Common myeloid progenitor, CD34-positive (primary cell): ENCODE results near the gene ETFRF1.

Experiments
- CTCF ChIA-PET: fragments of 350-600 bp; sonication (Branson Sonifier 250); formaldehyde crosslinking; loops from one replicate; lab custom pipeline; 2021; ENCODE audit warnings: antibody characterized with exemption; lab: Charles Lee
- POLR2A ChIA-PET: fragments of 350-600 bp; sonication (Branson Sonifier 250); formaldehyde crosslinking; loops from one replicate; lab custom pipeline; 2021; ENCODE audit warnings: antibody characterized with exemption; lab: Charles Lee
- DNase-seq, 3 donors: peaks; one replicate each; pipeline versions ENCODE4 v3.0.0 to v3.0.0-alpha.2; 2013
- H3K27ac ChIP-seq, 2 experiments: 1 replicate in 1 of 2; 2 replicates in 1 of 2; pipeline ENCODE4 v1.7.0; 2013; ENCODE audit warnings: inconsistent platforms in 2 of 2, low read length in 2 of 2, mild to moderate bottlenecking in 2 of 2, low read depth in 1 of 2, moderate library complexity in 1 of 2; ENCODE audit not compliant: severe bottlenecking in 2 of 2, insufficient read depth in 1 of 2, poor library complexity in 1 of 2
- H3K27me3 ChIP-seq, 5 experiments: replicated peaks in 2 of 5; 1 replicate in 3 of 5; 2 replicates in 2 of 5; pipeline versions ENCODE4 v1.6.1 to v1.7.0; 2013; ENCODE audit warnings: low read length in 4 of 5, mild to moderate bottlenecking in 2 of 5, moderate library complexity in 2 of 5, inconsistent platforms in 1 of 5; ENCODE audit not compliant: insufficient read depth in 5 of 5, control insufficient read depth in 4 of 5
- H3K36me3 ChIP-seq, 4 experiments: 1 replicate in 2 of 4; 2 replicates in 2 of 4; pipeline versions ENCODE4 v1.6.1 to v1.7.0; 2013; ENCODE audit warnings: low read length in 3 of 4, control low read depth in 1 of 4, mild to moderate bottlenecking in 1 of 4; ENCODE audit not compliant: control insufficient read depth in 4 of 4, insufficient read depth in 4 of 4
- H3K4me1 ChIP-seq, 4 experiments: 1 replicate in 3 of 4; 2 replicates in 1 of 4; pipeline versions ENCODE4 v1.6.1 to v1.7.1; 2013; ENCODE audit warnings: low read length in 3 of 4, mild to moderate bottlenecking in 3 of 4, control low read depth in 1 of 4, inconsistent platforms in 1 of 4, moderate library complexity in 1 of 4; ENCODE audit not compliant: control insufficient read depth in 4 of 4, insufficient read depth in 4 of 4; ENCODE audit errors: control extremely low read depth in 1 of 4
- H3K4me3 ChIP-seq, 7 experiments: 1 replicate in 4 of 7; 2 replicates in 3 of 7; pipeline versions ENCODE4 v1.5.1 to v1.7.0; 2013; ENCODE audit warnings: mild to moderate bottlenecking in 7 of 7, low read length in 6 of 7, moderate library complexity in 6 of 7, inconsistent platforms in 2 of 7, low read depth in 2 of 7, control low read depth in 1 of 7; ENCODE audit not compliant: insufficient read depth in 4 of 7, control insufficient read depth in 1 of 7; ENCODE audit errors: extremely low read depth in 1 of 7
- H3K9me3 ChIP-seq, 5 experiments: 1 replicate in 4 of 5; 2 replicates in 1 of 5; pipeline versions ENCODE4 v1.6.1 to v1.7.1; 2013; ENCODE audit warnings: low read length in 4 of 5, mild to moderate bottlenecking in 2 of 5, inconsistent platforms in 1 of 5, low read depth in 1 of 5, moderate library complexity in 1 of 5; ENCODE audit not compliant: control insufficient read depth in 4 of 5, insufficient read depth in 2 of 5; ENCODE audit errors: control extremely low read depth in 1 of 5
- whole genome bisulfite sequencing: methylation state at CpG from one replicate; pipeline ENCODE4 v1.1.5; 2013; ENCODE audit not compliant: insufficient coverage; 5-methylcytosine and 5-hydroxymethylcytosine counted together

ETFRF1 gene

GRCh38 chr12:25162866-25163265 is 32.2 kb upstream of the ETFRF1 start:
- Histone ChIP-seq H3K27me3 (peaks cover 0 to under 1% (median 0%) of the 10 kb centered on the region in 5 experiments), H3K36me3 (no peaks in the 10 kb centered on the region), H3K27ac (no peak overlapping the region), H3K4me3 (no peak overlapping the region), H3K4me1 (no peaks in the 10 kb centered on the region), H3K9me3 (no peaks in the 10 kb centered on the region)
- POLR2A ChIA-PET = no interaction called here
- no peak for DNase-seq
- WGBS = 95% methylated on average over 5 of the region's 6 CpGs
- CTCF ChIA-PET = interaction anchor here (1.3 kb wide), 1 partner anchor 29 kb away, joined by 4 read pairs; no protein-coding TSS in a partner anchor

- 92% methylated on average over 2 of the region's 3 CpGs for WGBS
- no peaks in the 10 kb centered on the region for H3K4me1 ChIP-seq
- peaks cover 0 to 16% (median 0%) of the 10 kb centered on the region in 5 experiments for H3K9me3 ChIP-seq
- H3K36me3 ChIP-seq = no peaks in the 10 kb centered on the region
- H3K27ac ChIP-seq = no peak overlapping the region
- POLR2A ChIA-PET = interaction anchor here (0.6 kb wide), 1 partner anchor 151 kb away, joined by 7 read pairs; no protein-coding TSS in a partner anchor
- no peak for DNase-seq
- CTCF ChIA-PET = no interaction called here
- H3K4me3 ChIP-seq = no peak overlapping the region
- H3K27me3 ChIP-seq = no peaks in the 10 kb centered on the region
Measured at GRCh38 chr12:25182765-25183164, 12.3 kb upstream of the ETFRF1 start.

GRCh38 chr12:25184132-25184531 is 10.9 kb upstream of the ETFRF1 start:
- no peak for DNase-seq
- Histone ChIP-seq H3K36me3 (no peaks in the 10 kb centered on the region), H3K4me3 (no peak overlapping the region), H3K4me1 (no peaks in the 10 kb centered on the region), H3K27me3 (no peaks in the 10 kb centered on the region), H3K9me3 (peaks cover 0 to 9% (median 0%) of the 10 kb centered on the region in 5 experiments), H3K27ac (no peak overlapping the region)
- CTCF ChIA-PET = interaction anchor here (1.2 to 1.4 kb wide), 2 partner anchors 11 to 14 kb away, joined by 3 to 4 read pairs; partner anchors contain the start of genes DNAI7 and ETFRF1
- POLR2A ChIA-PET = no interaction called here
- WGBS = no CpG with 5 or more reads among the region's 2 CpGs

GRCh38 chr12:25186038-25186787 is 8.8 kb upstream of the ETFRF1 start:
- Histone ChIP-seq H3K27me3 (no peaks in the 10 kb centered on the region), H3K9me3 (peaks cover 0 to 2% (median 0%) of the 10 kb centered on the region in 5 experiments), H3K4me1 (no peaks in the 10 kb centered on the region), H3K36me3 (no peaks in the 10 kb centered on the region), H3K27ac (no peak overlapping the region), H3K4me3 (no peak overlapping the region)
- ChIA-PET POLR2A (no interaction called here), CTCF (no interaction called here)
- 100% methylated on average over 1 of the region's 4 CpGs for WGBS
- DNase-seq = no peak

- ChIA-PET POLR2A (no interaction called here), CTCF (no interaction called here)
- Histone ChIP-seq H3K4me1 (no peaks in the 10 kb centered on the region), H3K36me3 (no peaks in the 10 kb centered on the region), H3K27me3 (no peaks in the 10 kb centered on the region), H3K4me3 (no peak overlapping the region), H3K9me3 (peaks cover 0 to 2% (median 0%) of the 10 kb centered on the region in 5 experiments), H3K27ac (no peak overlapping the region)
- 86% methylated on average over 3 of the region's 3 CpGs for WGBS
- peak in 2 of 3 donors; percentile 27 to 37 for DNase-seq
Measured at GRCh38 chr12:25186788-25187402, 8.1 kb upstream of the ETFRF1 start.

GRCh38 chr12:25187781-25188180 is 7.3 kb upstream of the ETFRF1 start:
- WGBS = no CpG with 5 or more reads among the region's 2 CpGs
- CTCF ChIA-PET = no interaction called here

GRCh38 chr12:25189656-25190055 is 5.4 kb upstream of the ETFRF1 start:
- H3K36me3 ChIP-seq = no peaks in the 10 kb centered on the region
- H3K27me3 ChIP-seq = no peaks in the 10 kb centered on the region
- no peak for DNase-seq
- H3K4me3 ChIP-seq = no peak overlapping the region
- POLR2A ChIA-PET = interaction anchor here (0.7 kb wide), 1 partner anchor 270 kb away, joined by 3 read pairs; no protein-coding TSS in a partner anchor
- peaks cover 0 to 2% (median 0%) of the 10 kb centered on the region in 5 experiments for H3K9me3 ChIP-seq
- peaks cover 3 to 6% (median 5%) of the 10 kb centered on the region in 4 experiments for H3K4me1 ChIP-seq
- H3K27ac ChIP-seq = no peak overlapping the region
- CTCF ChIA-PET = no interaction called here

More at GRCh38 chr12:25187781-25188180, 7.3 kb upstream of the ETFRF1 start:
- no peak overlapping the region for H3K4me3 ChIP-seq
- no peak for DNase-seq
- no peaks in the 10 kb centered on the region for H3K4me1 ChIP-seq
- no peaks in the 10 kb centered on the region for H3K27me3 ChIP-seq
- POLR2A ChIA-PET = no interaction called here
- no peak overlapping the region for H3K27ac ChIP-seq
- peaks cover 0 to 2% (median 0%) of the 10 kb centered on the region in 5 experiments for H3K9me3 ChIP-seq
- H3K36me3 ChIP-seq = no peaks in the 10 kb centered on the region
